GM18868 (cell line): ENCODE results near the gene TRPM4.
"Not testable (repeated sequence)": the region's sequence is repeated elsewhere in the genome, so short reads cannot be mapped to it uniquely, and the experiment has no call there.

Experiments
- ATAC-seq: cut with Tn5 transposase; IDR thresholded peaks from one replicate; pipeline ENCODE4 v1.9.1; 2021; ENCODE audit warnings: mild to moderate bottlenecking, moderate library complexity; ENCODE audit not compliant: unreplicated experiment

TRPM4 gene

DNA sequence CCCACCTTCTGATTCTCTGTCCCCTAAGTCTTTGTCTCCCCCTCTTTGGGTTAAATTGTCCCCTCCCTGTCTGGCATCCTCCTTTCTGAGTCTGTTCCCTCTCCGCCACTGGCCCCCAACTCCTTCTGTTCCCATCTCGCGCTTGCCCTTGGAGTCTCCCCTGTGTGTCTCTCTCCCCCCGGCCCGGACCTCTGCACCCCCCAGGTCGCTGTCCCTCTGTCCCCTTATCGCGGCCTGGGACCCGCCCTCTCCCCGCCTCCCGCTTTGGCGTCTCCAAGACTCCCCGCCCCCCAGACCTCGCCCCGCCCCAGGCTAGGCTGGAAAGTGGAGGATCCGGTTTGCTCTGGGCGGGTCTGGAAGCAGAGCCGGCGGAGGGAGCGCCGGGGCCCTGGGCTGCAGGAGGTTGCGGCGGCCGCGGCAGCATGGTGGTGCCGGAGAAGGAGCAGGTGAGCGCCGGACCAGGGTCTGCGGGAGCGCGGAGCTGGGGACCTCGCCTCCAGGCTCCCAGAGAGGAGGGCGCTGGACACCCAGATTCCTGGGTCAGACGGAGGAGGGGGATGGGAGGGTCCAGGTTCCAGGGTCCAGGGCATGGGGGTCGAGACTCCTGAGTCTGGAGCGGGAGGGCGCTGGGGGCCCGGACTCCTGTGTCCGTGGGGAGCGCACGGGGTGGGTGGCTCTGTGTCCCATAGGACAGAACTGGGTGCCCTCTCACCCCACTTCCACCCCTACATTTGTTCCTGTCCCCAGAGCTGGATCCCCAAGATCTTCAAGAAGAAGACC is at the start of gene TRPM4:
Gene TRPM4, plus strand, starts transcription at position 348 of the 780 bp plus-strand sequence. Its CDS starts 75 bp downstream, at position 423.
- no peak for ATAC-seq

DNA sequence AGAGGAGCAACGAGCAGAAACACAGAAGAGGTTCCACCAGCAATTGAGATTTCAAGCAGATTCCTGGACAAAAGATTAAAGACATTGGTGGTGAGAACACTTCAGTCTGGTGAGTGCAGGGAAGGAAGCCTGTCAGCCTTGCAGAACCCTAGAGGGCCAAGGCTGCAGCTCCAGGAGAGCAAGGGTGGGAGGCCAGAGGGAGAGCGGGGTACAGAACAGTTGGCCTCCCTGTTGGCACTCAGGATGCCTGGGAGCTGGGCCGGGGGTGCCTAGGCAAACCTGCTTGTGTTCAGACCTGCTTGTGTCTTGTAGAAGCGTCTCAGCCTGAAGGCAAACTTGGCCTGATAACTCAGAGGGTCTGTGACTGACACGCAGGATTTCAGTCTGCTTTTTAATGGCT is 48.5 kb upstream of the TRPM4 start:
- ATAC-seq, result no peak

DNA sequence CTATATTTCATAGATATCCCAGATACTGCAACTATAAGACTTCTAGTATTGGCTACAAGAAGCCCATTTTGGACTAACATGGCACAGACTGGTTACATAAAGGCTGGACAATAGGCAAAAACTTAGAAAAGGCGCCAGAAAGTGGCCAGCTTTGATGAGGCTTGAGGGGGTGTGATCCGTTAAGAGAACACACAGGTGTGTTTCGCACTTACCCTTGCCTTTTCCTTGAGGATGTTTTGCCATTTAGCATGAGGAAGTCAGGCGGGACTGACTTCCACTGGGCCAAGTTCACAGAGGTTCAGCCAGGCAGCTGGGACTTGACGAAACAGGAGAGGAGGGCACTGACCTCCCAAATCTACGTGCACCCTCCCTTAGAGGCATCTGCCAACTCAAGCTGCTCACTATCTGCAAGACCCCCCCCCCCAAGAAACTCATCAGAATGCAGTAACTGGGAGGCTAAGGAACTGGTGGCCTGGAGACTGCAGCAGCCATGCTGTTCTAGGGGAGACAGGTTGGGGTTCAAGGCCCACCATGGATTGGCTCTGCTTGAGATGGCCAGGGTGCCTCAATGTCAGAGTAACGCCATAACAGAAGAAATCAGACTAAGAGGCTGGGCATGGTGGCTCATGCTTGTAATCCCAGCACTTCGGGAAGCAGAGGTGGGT is 47.9 kb upstream of the TRPM4 start:
- ATAC-seq, result no peak

- no peak for ATAC-seq
Measured at GRCh38 chr19:49110567-49110966, 47.0 kb upstream of the TRPM4 start.

GRCh38 chr19:49111218-49111998 is 46.2 kb upstream of the TRPM4 start:
- no peak for ATAC-seq

- ATAC-seq, result peak; percentile 56
Measured at GRCh38 chr19:49113762-49114629, 43.6 kb upstream of the TRPM4 start, which contains the start of gene LIN7B. LIN7B (plus strand) TSS chr19:49114370; CDS start chr19:49114405, 35 bp downstream.

- ATAC-seq, result no peak
Measured at GRCh38 chr19:49114630-49115363, 42.8 kb upstream of the TRPM4 start.

DNA sequence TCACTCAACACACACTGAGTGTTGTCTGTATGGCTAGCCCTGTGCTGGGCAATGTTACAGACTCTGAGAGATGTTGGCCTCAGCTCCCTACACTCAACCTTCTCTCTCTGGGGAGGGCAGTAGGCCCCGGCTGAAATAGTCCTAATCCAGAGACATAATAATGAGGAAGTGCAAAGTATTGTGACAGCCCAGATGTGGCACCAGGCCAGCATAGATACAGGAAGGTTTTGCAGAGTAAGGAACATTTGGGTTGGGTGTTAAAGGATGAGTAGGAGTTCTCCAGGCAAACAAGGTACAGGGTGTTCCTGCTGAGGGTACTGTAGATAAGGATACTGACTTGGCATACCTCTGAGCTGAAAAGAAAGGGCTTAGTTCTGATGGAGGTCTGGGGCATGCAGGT is 41.0 kb upstream of the TRPM4 start:
- no peak for ATAC-seq

DNA sequence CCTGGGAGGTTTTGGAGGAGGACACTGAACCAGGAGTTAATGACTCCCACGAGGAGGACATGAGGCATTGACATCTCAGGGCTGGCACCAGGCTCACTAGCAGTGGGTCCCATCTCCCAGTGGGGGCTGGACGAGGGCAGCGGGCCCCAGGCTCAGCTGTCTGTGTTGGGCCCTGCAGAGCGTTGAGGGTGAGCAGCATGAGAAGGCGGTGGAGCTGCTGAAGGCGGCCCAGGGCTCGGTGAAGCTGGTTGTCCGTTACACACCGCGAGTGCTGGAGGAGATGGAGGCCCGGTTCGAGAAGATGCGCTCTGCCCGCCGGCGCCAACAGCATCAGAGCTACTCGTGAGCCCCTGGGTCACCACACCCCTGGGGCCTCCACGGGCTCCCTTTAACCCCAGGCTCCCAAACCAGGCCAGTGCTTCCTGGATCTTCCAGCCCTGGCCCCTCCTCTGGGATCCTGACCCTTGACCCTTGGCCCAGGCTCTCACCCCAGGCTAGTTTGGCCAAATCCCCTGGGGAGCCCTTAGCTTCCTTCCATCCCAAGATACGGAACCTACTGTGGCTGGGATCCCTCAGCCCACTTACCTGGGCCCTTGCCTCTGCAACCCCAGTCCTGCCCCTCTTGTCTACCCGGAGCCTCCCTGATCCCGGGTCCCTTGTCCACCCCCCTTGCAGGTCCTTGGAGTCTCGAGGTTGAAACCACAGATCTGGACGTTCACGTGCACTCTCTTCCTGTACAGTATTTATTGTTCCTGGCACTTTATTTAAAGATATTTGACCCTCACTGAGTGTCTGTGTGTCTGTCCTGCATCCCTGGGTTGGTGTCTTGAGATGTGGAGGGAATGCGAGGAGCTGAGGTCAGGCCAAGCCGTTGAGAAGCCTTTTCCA is 39.7 kb upstream of the TRPM4 start:
- ATAC-seq, result no peak

GRCh38 chr19:49118565-49119410 is 38.8 kb upstream of the TRPM4 start, which contains the start of gene C19orf73:
C19orf73 (minus strand) TSS chr19:49119143; CDS start chr19:49119022, 121 bp downstream.
- peak; percentile 83 for ATAC-seq

- no peak for ATAC-seq
Measured at GRCh38 chr19:49119411-49120324, 37.9 kb upstream of the TRPM4 start, which contains the start of gene PPFIA3. PPFIA3 (plus strand) TSS chr19:49119544; CDS start chr19:49127874, 8,330 bp downstream.

DNA sequence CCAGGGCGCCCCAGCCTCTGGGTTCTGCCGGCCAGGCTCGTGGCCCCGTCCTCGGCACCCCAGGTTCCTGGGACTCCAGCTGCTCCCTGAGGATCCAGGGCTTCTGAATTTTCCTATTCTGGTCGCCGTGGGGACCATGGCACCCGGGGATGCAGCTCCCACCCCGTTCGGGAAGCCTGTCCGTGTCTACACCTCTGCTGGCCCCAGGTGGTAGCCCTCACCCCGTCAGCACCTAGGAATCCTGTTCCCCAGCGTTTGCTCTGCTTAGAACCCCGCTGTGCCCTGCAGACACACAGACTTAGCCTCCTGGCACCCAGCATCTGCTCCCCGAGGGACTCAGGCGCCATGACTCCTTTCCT is 37.3 kb upstream of the TRPM4 start:
- ATAC-seq, result no peak

- no peak for ATAC-seq
Measured at GRCh38 chr19:49120868-49121267, 36.7 kb upstream of the TRPM4 start.

- not testable (repeated sequence) for ATAC-seq
Measured at GRCh38 chr19:49121841-49122240, 35.8 kb upstream of the TRPM4 start.

GRCh38 chr19:49123285-49123684 is 34.3 kb upstream of the TRPM4 start:
- ATAC-seq, result not testable (repeated sequence)

GRCh38 chr19:49125025-49125731 is 32.4 kb upstream of the TRPM4 start:
- no peak for ATAC-seq
